Heart left ventricle (tissue), 16 donors: ENCODE results near the gene PTGR2. TPM values are rescaled to one million over a fixed set of nuclear protein-coding genes. Genes with fewer than 3 reads are reported as not detected.
"Not testable (repeated sequence)": the region's sequence is repeated elsewhere in the genome, so short reads cannot be mapped to it uniquely, and the experiment has no call there.

Experiments used
- ATAC-seq, 4 donors: fragments of 200-7000 bp; cut with Tn5 transposase; one replicate each; pipeline ENCODE4 v1.9.1; 2020 to 2022; ENCODE audit warnings: moderate library complexity in 4 of 4, mild to moderate bottlenecking in 3 of 4, moderate number of reproducible peaks in 1 of 4
- DNase-seq, 5 donors: peaks; one replicate each; pipeline ENCODE4 v3.0.0-alpha.2; 2020
- H3K27ac ChIP-seq, 12 donors: fragments of 200-600 bp; sonication (generic) in 4 of 12; one replicate each; pipeline versions ENCODE4 v1.5.0 to v1.8.0; 2016 to 2022; ENCODE audit warnings: mild to moderate bottlenecking in 2 of 12
- H3K27me3 ChIP-seq, 9 donors: fragments of 200-600 bp; sonication (generic) in 2 of 9; one replicate each; pipeline versions ENCODE4 v1.5.1 to v1.8.0; 2016 to 2022; ENCODE audit warnings: mild to moderate bottlenecking in 3 of 9
- H3K36me3 ChIP-seq, 9 donors: fragments of 200-600 bp; sonication (generic) in 2 of 9; one replicate each; pipeline versions ENCODE4 v1.5.0 to v1.8.0; 2018 to 2022; ENCODE audit warnings: mild to moderate bottlenecking in 2 of 9
- H3K4me1 ChIP-seq, 12 donors: fragments of 200-600 bp; sonication (generic) in 4 of 12; one replicate each; pipeline versions ENCODE4 v1.5.0 to v1.8.0; 2016 to 2022; ENCODE audit warnings: mild to moderate bottlenecking in 3 of 12
- H3K4me3 ChIP-seq, 12 donors: fragments of 200-600 bp; sonication (generic) in 4 of 12; one replicate each; pipeline versions ENCODE4 v1.5.0 to v1.8.0; 2017 to 2022; ENCODE audit warnings: mild to moderate bottlenecking in 9 of 12, moderate library complexity in 4 of 12
- H3K9me3 ChIP-seq, 12 donors: fragments of 200-600 bp; sonication (generic) in 4 of 12; one replicate each; pipeline versions ENCODE4 v1.5.0 to v1.8.0; 2016 to 2022; ENCODE audit warnings: mild to moderate bottlenecking in 1 of 12
- CTCF ChIP-seq, 12 donors: fragments of 200-600 bp; sonication (generic) in 4 of 12; IDR thresholded peaks; one replicate each; pipeline versions ENCODE4 v1.5.0 to v1.8.0; 2018 to 2022; ENCODE audit warnings: antibody characterized with exemption in 12 of 12, mild to moderate bottlenecking in 5 of 12
- POLR2A ChIP-seq, 2 donors: fragments of 450-650 bp; IDR thresholded peaks; one replicate each; pipeline ENCODE4 v1.6.1; 2017; ENCODE audit warnings: antibody characterized with exemption in 2 of 2, mild to moderate bottlenecking in 2 of 2, moderate library complexity in 2 of 2
- WGBS, 4 donors: extraction: QIAGEN DNeasy Blood & Tissue Kit in 2 of 4; methylation state at CpG; one replicate each; pipeline versions ENCODE4 v1.1.5 to v1.1.7; 2013 to 2018; 5-methylcytosine and 5-hydroxymethylcytosine counted together
- intact Hi-C, 10 donors: fragments of 100-400 bp; cut with DNase I; formaldehyde crosslinking; loops; one replicate each; pipeline versions ENCODE4 v1.11.1 to v1.14.2; 2022
- polyA plus RNA-seq, 2 donors: library from polyadenylated mRNA; stranded (reverse); fragments of 200-250 nt; gene quantifications; one replicate each; pipeline ENCODE4 v1.2.3, GENCODE V29; 2013
- total RNA-seq, 9 donors: library from RNA; depleted of rRNA in 2 of 9; stranded (reverse); fragments of >200 nt in 2 of 9; fragmentation: NEBNext Ultra II Directional in 3 of 9; extraction: Animal tissue kit (Norgen Biotek cat#: 25700) in 3 of 9; gene quantifications; one replicate each; pipeline versions ENCODE4 v1.1.0 to v1.2.4, GENCODE V29; 2016 to 2023
- donor health status: ischemic (EF 13 %, LVEDD 7.1; RV severe dilation, severe dysfunction).
- donor health status: healthy with polysubstance abuse.
- donor health status: DM: no; HTN: yes; CAD: no.
- donor health status: DM: no; HTN: no; CAD: no.
- donor health status: ischemic (EF 25% LVEDD 6.9; RV normal size, moderate dysfunction).
- donor health status: ischemic (EF 25% LVEDD 5.7; RV mildly dilated, moderate dysfunction).
- donor health status: healthy.
- donor health status: DM: yes; HTN: yes; CAD: no.
- donor health status: ischemic (EF 35%, LVEDD 5.7; RV mildly dilated, moderate dysfunction).
- donor health status: nonischemic (EF 11% LVEDD 7.7; RV severe dilation, severe dysfunction).
- donor health status: DM: yes; HTN: yes; CAD: no.
- donor health status: PGD.
- donor health status: ischemic (EF 29% LVEDD 5.4; RV normal size, mild dysfunction).
- donor health status: nonischemic (EF 23%, LVEDD 6.1; RV moderate dilation, normal function).

Gene PTGR2
- total and polyA plus RNA-seq, 11 donors = 10.1 to 55.8 (median 26.3) TPM

DNA sequence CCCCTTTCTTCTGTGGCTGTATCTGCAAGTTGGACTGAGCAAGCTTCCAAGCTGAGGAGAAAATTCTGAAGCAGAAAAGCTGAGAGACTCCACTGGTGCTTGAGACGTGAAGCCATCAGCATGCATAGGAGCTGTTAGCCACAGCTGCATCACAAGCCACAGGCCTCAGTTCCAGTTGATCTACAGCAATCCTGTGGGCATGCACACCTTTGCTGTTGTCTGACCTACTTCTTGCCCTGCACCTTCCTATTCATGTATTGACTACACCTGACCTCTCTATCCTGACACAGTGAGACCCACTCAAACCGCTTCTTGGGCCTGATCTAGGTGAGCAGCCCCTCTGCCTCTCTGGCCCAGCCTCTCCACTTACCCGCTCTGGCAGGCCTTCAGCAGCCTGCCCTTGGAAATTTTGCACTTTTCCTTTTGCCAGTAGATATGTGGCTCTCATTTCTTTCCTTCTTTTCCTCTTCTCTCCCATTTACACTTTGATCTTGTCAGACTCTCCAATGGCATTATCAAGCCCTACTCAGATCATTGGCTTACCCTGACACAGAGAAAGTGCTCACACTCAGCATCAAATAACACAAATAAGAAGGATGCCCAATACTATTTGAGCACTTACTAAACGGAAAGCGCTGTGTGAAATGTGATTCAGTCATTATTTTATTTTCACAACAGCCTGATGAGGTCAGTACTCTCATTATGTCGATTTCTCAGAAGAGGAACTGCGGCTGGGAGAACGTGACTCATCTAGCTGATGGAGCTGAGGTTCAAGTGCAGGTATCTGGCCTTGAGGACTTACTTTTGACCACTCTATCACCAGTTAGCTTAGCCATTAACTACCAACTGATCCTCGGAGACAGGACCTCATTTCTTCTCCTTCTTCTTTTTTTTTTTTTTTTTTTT is 21.9 kb upstream of the PTGR2 start:
- Histone ChIP-seq H3K27me3 (no peaks in the 10 kb centered on the region), H3K9me3 (no peaks in the 10 kb centered on the region), H3K4me1 (peaks cover 0 to 26% (median 11%) of the 10 kb centered on the region in 12 donors), H3K4me3 (no peak overlapping the region), H3K27ac (no peak overlapping the region), H3K36me3 (no peaks in the 10 kb centered on the region)
- 83 to 89% (median 84%) methylated on average over 9 of the region's 9 CpGs for WGBS, 4 donors
- intact Hi-C loops = loop anchor here in 6 of 10 donors (5.0 to 10.0 kb wide), 5 partner anchors 37 to 87 kb away; a partner anchor contains a TSS
- DNase-seq (no peak), ATAC-seq (no peak)
- TF ChIP-seq CTCF (IDR thresholded peaks at IDR 0.05) = no peak
- no peak for TF ChIP-seq POLR2A (IDR thresholded peaks at IDR 0.05)

DNA sequence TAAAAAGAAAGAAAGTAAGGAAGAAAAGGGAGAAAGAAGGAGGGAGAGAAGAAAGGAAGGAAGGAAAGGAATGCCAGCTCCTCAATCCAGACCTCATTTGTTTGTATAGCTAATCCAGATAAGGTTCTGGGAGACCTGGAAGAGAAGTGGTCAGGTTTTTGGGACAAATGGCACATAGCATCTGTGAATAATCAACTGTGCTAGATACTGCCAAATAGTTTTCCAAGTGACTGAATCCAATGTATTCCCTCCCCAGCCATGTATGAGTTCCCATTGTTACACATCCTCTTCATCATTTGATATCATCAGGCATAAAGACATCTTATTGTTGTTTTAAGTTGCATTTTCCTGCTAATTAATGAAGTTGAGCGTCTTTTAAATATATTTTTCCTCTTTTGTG is 18.6 kb upstream of the PTGR2 start:
- intact Hi-C loops = no loop called here
- ATAC-seq = peak in 1 of 4 donors; percentile 23
- TF ChIP-seq POLR2A (IDR thresholded peaks at IDR 0.05) = no peak
- TF ChIP-seq CTCF (IDR thresholded peaks at IDR 0.05) = no peak
- 63 to 78% (median 70%) methylated on average over 1 of the region's 1 CpG for WGBS, 4 donors
- Histone ChIP-seq H3K9me3 (no peaks in the 10 kb centered on the region), H3K36me3 (no peaks in the 10 kb centered on the region), H3K4me1 (peaks cover 0 to 15% (median 2%) of the 10 kb centered on the region in 12 donors), H3K27me3 (no peaks in the 10 kb centered on the region), H3K27ac (peak overlapping the region in 3 of 12 donors; percentile 38 to 58 (median 55)), H3K4me3 (no peak overlapping the region)
- DNase-seq = no peak

GRCh38 chr14:73833530-73834260 is 17.9 kb upstream of the PTGR2 start:
- peak in 4 of 5 donors; percentile 36 to 57 (median 56) for DNase-seq
- TF ChIP-seq CTCF (IDR thresholded peaks at IDR 0.05) (no peak), POLR2A (IDR thresholded peaks at IDR 0.05) (no peak)
- H3K36me3 ChIP-seq = no peaks in the 10 kb centered on the region
- peak in 3 of 4 donors; percentile 85 to 86 (median 85) for ATAC-seq
- WGBS, 4 donors = 50 to 56% (median 53%) methylated on average over 9 of the region's 9 CpGs
- H3K27ac ChIP-seq = peak overlapping the region in 9 of 12 donors; percentile 5 to 58 (median 32)
- intact Hi-C loops = no loop called here
- no peak overlapping the region for H3K4me3 ChIP-seq
- peaks cover 0 to 15% (median 2%) of the 10 kb centered on the region in 12 donors for H3K4me1 ChIP-seq
- no peaks in the 10 kb centered on the region for H3K27me3 ChIP-seq
- H3K9me3 ChIP-seq = no peaks in the 10 kb centered on the region

DNA sequence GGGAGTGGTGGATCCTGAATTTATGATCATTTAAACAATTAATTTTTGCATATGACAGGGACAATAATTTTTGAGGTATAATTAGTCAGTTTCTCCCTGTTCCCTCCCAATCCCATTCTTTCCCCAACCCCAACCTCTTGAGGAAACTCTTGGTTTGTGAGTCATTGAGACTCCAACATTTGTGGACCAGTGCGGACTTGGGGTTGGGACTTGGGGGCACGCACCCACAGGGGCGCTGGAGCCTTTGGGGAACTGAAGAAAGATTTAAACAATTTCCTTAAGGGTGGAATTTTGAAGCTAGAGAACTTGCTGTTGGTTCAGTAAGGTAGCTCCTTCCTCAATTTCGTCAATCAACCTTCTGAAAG is 17.4 kb upstream of the PTGR2 start:
- no peaks in the 10 kb centered on the region for H3K36me3 ChIP-seq
- ATAC-seq (no peak), DNase-seq (no peak)
- TF ChIP-seq POLR2A (IDR thresholded peaks at IDR 0.05) (no peak), CTCF (IDR thresholded peaks at IDR 0.05) (no peak)
- H3K9me3 ChIP-seq = no peaks in the 10 kb centered on the region
- H3K27me3 ChIP-seq = no peaks in the 10 kb centered on the region
- H3K4me3 ChIP-seq = no peak overlapping the region
- H3K4me1 ChIP-seq = peaks cover 0 to 15% (median 2%) of the 10 kb centered on the region in 12 donors
- intact Hi-C loops = no loop called here
- H3K27ac ChIP-seq = peak overlapping the region in 3 of 12 donors; percentile 30 to 55 (median 50)
- 86 to 97% (median 95%) methylated on average over 4 of the region's 4 CpGs for WGBS, 4 donors

GRCh38 chr14:73838293-73839034 is 13.2 kb upstream of the PTGR2 start:
- intact Hi-C loops, H3K27ac ChIP-seq, H3K4me3 ChIP-seq, DNase-seq, ATAC-seq, H3K9me3 ChIP-seq, H3K36me3 ChIP-seq, H3K27me3 ChIP-seq: not testable (repeated sequence)
- WGBS, 4 donors = 88 to 97% (median 92%) methylated on average over 7 of the region's 7 CpGs
- peaks cover 0 to 10% (median 0%) of the 10 kb centered on the region in 12 donors for H3K4me1 ChIP-seq
